HUES64 (cell line): ENCODE data around the gene PBLD.
"Not testable (repeated sequence)": the region's sequence is repeated elsewhere in the genome, so short reads cannot be mapped to it uniquely, and the experiment has no call there.

Source experiments
- H3K27ac ChIP-seq: 2 replicates; pipeline ENCODE4 v1.7.0; 2013; ENCODE audit warnings: low read depth, low read length, inconsistent platforms
- H3K27me3 ChIP-seq: 2 replicates; pipeline ENCODE4 v1.6.1; 2013; ENCODE audit warnings: mild to moderate bottlenecking, low read length; ENCODE audit not compliant: insufficient read depth
- H3K36me3 ChIP-seq: 2 replicates; pipeline ENCODE4 v1.6.1; 2013; ENCODE audit warnings: mild to moderate bottlenecking, low read length; ENCODE audit not compliant: insufficient read depth
- H3K4me1 ChIP-seq: 2 replicates; pipeline ENCODE4 v1.6.1; 2013; ENCODE audit warnings: mild to moderate bottlenecking, low read length, moderate library complexity; ENCODE audit not compliant: insufficient read depth
- H3K4me3 ChIP-seq: 2 replicates; pipeline ENCODE4 v1.5.1; 2013; ENCODE audit warnings: mild to moderate bottlenecking, low read length, moderate library complexity
- H3K9ac ChIP-seq: 2 replicates; pipeline ENCODE4 v1.6.1; 2013; ENCODE audit warnings: mild to moderate bottlenecking, low read depth, low read length
- H3K9me3 ChIP-seq: 2 replicates; pipeline ENCODE4 v1.6.1; 2013; ENCODE audit warnings: low read depth, low read length; ENCODE audit not compliant: insufficient read depth
- WGBS: fragments of 150-250, 120-280 bp; methylation state at CpG from one replicate; pipeline ENCODE4 v1.1.7; 2013; ENCODE audit warnings: missing lambda C conversion rate; 5-methylcytosine and 5-hydroxymethylcytosine counted together

Gene PBLD

DNA sequence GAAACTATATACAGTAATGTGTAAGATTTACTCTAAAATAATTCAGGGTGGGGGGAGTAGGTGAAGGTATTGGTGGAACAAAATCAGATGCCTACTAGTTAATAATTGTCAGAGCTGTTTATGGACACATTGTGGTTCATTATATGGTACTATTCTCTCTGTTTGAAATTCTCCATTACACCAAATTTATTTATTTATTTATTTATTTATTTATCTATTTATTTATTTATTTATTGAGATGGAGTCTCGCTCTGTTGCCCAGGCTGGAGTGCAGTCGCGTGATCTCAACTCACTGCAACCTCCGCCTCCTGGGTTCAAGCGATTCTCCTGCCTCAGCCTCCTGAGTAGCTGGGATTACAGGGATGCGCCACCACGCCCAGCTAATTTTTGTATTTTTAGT is 86.3 kb downstream of the PBLD start:
- peaks cover 26% of the 10 kb centered on the region for H3K27me3 ChIP-seq
- H3K27ac ChIP-seq, H3K36me3 ChIP-seq, H3K9me3 ChIP-seq, H3K4me3 ChIP-seq, H3K4me1 ChIP-seq, H3K9ac ChIP-seq: not testable (repeated sequence)
- WGBS, result 94% methylated on average over 7 of the region's 7 CpGs

DNA sequence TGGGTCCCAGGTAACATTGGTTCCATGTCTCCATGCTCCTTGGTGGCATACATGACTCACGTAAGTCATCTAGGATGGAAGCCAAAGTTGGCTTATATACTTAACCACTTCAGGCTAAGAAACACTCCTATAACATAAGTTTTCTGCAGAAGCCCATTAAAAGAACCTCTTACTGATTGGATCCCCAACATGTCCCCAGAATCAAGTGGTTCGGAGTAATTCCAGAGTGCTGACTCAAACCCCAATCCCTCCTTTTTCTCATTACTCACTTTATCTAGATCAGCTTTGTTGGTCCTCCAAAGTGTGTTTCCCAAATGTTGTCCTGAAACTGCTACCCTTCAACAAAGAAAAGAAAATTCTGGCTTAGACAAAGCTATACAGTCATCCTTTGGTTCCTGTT is 90.7 kb downstream of the PBLD start:
- Histone ChIP-seq H3K4me3 (no peak overlapping the region), H3K36me3 (no peaks in the 10 kb centered on the region), H3K27me3 (no peaks in the 10 kb centered on the region), H3K4me1 (no peaks in the 10 kb centered on the region), H3K27ac (no peak overlapping the region), H3K9me3 (no peaks in the 10 kb centered on the region), H3K9ac (no peak overlapping the region)
- 89% methylated on average over 2 of the region's 2 CpGs for WGBS

DNA sequence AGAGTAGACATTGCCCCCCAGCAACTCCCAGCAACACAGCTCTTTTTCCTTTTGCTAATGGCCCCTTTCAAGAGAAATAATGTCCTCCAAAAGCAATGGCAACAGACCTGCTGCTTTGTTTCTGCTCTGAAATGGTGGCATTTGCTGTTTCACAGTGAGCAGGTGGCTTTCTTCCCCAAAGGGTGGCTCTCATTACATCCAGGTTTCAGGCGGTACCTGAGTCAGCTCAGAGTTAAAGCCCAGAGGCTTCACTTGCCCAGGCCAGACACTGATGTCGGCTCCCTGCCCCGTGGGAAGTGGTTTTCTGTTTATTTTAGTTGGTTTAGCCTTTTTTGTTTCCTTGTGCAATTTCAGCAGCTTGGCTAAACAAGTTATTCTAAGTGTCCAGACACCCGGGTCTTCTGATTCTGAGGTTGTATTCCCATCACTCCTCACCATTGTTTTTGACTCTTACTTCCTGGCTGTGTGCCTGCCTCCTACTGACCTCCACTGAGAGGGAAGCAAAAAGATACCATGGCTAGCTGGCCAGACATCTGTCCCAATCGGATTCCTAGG is 93.1 kb downstream of the PBLD start:
- 89% methylated on average over 5 of the region's 5 CpGs for WGBS
- H3K9ac ChIP-seq, result no peak overlapping the region

DNA sequence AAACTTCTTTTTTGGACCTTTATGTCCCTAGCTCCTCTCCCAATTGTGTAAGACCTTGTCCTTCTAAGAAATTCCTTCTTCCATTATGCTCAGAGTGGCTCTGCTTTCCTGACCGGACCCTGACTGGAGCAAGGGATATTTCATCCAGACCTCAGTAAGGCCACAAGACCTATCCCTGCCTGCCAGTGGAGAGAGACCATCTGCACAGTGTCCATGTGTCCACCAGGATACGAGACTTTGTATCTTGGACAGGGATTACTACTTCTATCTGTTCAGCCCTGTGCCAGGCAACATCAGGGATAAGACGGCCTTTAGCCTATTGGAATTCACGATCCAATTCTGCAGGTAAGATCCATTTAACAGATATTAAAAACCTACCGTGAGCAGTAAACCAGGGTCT is 93.7 kb downstream of the PBLD start:
- Histone ChIP-seq H3K4me1 (no peaks in the 10 kb centered on the region), H3K27ac (no peak overlapping the region), H3K36me3 (no peaks in the 10 kb centered on the region), H3K9me3 (no peaks in the 10 kb centered on the region), H3K27me3 (0 out of 2 replicates have a peak, but pooled peaks cover under 1% of the 10 kb centered on the region), H3K9ac (no peak overlapping the region), H3K4me3 (no peak overlapping the region)
- 95% methylated on average over 5 of the region's 5 CpGs for WGBS

More for the DNA sequence above, 93.1 kb downstream of the PBLD start:
- Histone ChIP-seq H3K4me3 (no peak overlapping the region), H3K36me3 (no peaks in the 10 kb centered on the region), H3K27me3 (no peaks in the 10 kb centered on the region), H3K4me1 (no peaks in the 10 kb centered on the region), H3K9me3 (no peaks in the 10 kb centered on the region), H3K27ac (no peak overlapping the region)

DNA sequence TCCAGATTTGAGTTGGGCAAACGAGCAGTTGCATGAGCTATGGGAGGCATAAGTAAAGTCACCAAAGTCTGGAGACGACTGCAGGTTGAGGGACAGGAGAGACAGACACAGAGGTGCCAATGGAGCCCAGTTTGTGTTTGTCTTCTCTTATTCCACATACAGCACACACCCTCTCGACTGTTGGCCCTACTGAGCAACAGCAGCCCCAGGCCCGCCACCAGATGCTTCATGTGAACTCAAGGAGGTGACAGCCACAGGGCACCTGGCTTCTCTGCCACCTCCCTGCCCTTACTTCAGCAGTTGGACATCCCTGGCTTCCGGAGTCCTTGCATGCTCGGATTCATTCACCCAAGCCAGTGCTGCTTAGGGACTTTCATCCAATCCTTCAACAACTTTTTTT is 94.4 kb downstream of the PBLD start:
- no peak overlapping the region for H3K4me3 ChIP-seq
- H3K27me3 ChIP-seq, result peaks cover 8% of the 10 kb centered on the region
- H3K9ac ChIP-seq, result no peak overlapping the region
- H3K36me3 ChIP-seq, result no peaks in the 10 kb centered on the region
- no peak overlapping the region for H3K27ac ChIP-seq
- no peaks in the 10 kb centered on the region for H3K4me1 ChIP-seq
- WGBS, result 92% methylated on average over 6 of the region's 6 CpGs
- no peaks in the 10 kb centered on the region for H3K9me3 ChIP-seq

DNA sequence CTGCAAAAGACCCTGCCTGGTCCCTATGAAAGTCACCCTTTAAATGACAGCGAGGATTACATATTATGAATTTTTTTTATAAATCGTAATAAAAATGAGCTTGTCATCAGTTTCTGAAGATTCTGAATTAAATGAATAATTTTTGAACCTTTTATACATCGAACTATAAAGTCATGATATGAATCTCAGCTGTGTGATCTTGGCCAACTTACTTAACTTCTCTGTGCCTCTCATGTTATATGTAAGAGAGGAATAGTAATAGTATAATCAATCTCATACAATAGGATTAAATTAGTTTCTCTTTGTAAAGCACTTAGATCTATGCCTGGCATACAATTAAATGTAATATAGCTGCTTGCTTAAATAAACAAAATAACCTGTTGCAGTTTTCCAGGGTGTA is 95.6 kb downstream of the PBLD start:
- WGBS, result 94% methylated on average over 2 of the region's 3 CpGs
- no peak overlapping the region for H3K4me3 ChIP-seq
- H3K4me1 ChIP-seq, result peaks cover 1% of the 10 kb centered on the region; the same call in 1 of the 2 replicates
- no peak overlapping the region for H3K27ac ChIP-seq
- no peaks in the 10 kb centered on the region for H3K36me3 ChIP-seq
- H3K9ac ChIP-seq, result no peak overlapping the region
- H3K27me3 ChIP-seq, result peaks cover 20% of the 10 kb centered on the region
- no peaks in the 10 kb centered on the region for H3K9me3 ChIP-seq

DNA sequence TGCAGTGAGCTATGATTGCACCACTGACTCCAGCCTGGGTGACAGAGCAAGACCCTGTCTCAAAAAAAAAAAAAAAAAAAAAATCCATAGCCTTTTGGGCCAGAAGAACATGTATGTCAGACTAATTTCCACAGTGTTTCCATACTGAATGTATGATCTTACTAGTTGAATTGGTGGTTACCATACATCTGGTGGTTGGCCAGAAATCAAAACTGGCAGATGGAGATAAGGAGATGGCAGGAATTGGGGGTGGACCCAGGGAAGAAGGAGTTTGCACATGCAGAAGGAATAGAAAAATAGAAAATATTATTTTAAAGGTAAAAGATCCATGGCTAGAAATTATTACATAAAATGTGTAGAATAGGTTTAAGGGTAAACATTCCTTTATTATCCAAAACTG is 97.1 kb downstream of the PBLD start:
- Histone ChIP-seq H3K9me3 (no peaks in the 10 kb centered on the region), H3K9ac (no peak overlapping the region), H3K27ac (no peak overlapping the region), H3K4me3 (no peak overlapping the region), H3K27me3 (peaks cover 34% of the 10 kb centered on the region), H3K4me1 (peaks cover 9% of the 10 kb centered on the region; the same call in 1 of the 2 replicates), H3K36me3 (no peaks in the 10 kb centered on the region)

DNA sequence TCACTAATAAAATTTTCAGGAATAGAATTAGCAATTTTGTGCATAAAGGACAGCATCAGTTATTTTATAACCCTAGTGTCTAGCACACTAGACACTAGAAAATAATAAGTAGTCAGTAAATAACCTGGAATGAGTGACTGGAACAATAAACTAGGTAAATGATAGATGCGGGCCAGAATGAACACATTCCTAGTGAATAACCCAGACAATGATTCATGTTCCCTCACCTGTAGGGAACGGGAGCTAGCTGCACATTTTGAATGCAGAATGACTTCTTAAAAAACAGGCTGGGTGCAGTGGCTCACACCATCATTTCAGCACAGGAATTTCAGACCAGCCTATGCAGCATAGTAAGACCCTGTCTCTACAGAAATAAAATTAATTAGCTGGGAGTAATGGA is 97.6 kb downstream of the PBLD start:
- Histone ChIP-seq H3K27ac (no peak overlapping the region), H3K36me3 (no peaks in the 10 kb centered on the region), H3K4me1 (peaks cover 11% of the 10 kb centered on the region; the same call in 1 of the 2 replicates), H3K27me3 (peaks cover 39% of the 10 kb centered on the region), H3K9me3 (no peaks in the 10 kb centered on the region), H3K9ac (no peak overlapping the region), H3K4me3 (no peak overlapping the region)
- 90% methylated on average over 2 of the region's 2 CpGs for WGBS

DNA sequence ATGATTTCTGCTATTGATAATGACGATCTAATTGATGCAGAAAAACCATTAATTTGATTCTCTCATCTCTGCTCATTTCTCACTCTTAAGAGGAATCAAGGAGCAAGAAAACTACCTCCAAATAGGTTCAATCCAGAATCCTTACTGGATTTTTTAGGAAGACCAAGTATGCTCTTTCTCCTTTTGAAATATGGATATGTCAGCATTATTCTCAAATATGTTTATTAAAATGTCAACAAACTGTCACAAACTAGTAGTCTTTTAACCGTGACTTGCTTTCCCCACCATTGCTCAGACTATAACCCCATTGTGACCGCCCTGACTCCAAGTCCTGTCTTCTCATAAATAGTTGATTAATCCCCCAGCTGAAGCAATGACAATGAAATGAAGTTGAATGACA is 99.7 kb downstream of the PBLD start:
- Histone ChIP-seq H3K36me3 (no peaks in the 10 kb centered on the region), H3K9ac (no peak overlapping the region), H3K27ac (no peak overlapping the region), H3K27me3 (peaks cover 53% of the 10 kb centered on the region), H3K4me1 (peaks cover 11% of the 10 kb centered on the region; the same call in 1 of the 2 replicates), H3K4me3 (no peak overlapping the region), H3K9me3 (no peaks in the 10 kb centered on the region)
- 93% methylated on average over 3 of the region's 3 CpGs for WGBS
